HG02884 (cell line): ENCODE results near the gene SDK1.

ENCODE experiments used
- ATAC-seq: cut with Tn5 transposase; IDR thresholded peaks from one replicate; pipeline ENCODE4 v1.9.1; 2021; ENCODE audit warnings: mild to moderate bottlenecking, moderate library complexity; ENCODE audit not compliant: unreplicated experiment

Gene SDK1

DNA sequence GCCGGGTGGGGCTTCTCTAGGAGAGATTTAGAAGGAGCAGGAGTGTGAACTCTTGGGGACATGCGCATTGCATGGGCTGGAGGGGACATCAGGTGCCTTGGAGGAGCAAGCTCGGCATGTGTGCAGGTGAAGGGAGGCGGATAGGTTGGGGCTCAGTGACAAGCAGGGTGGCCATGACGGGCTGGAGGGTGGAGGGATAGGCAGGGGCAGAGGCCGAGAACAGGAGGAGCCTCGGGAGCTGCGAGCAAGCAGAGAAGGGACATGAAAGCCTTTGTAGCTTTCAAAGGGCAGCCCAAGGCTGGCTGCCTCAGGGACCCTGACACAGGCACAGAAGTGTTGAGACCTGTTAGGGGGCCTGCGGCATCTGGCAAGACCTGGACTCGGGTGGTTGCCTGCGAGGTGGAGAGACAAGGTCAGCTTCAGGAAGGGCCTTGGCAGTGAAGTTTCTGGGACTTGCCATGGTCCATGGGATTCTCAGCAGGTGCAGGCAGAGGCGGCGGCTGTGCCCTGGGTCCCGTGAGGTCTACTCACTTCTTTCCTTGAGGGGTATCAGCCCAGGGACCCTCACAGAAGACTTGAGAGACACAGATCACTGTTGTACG lies 664.8 kb downstream of the SDK1 start:
- ATAC-seq = no peak

GRCh38 chr7:3968234-3968633 lies 667.2 kb downstream of the SDK1 start:
- no peak for ATAC-seq

DNA sequence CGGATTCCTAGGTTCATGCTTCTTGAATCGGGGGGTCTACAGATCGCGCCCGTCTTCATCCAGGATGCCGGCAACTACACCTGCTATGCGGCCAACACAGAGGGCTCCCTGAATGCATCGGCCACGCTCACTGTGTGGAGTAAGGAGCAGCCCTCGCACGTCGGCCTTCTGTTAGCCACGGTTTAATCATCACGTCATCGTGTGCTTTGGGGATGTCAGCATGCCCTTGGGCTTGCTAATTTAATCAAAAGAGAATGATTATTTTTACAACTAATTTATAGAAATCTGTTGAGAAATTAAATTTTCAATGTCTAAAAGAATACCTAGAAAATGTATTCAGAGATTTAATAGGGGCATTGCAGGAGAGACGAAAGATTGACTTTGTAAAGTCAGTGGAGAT lies 668.2 kb downstream of the SDK1 start:
- no peak for ATAC-seq

GRCh38 chr7:3971323-3971722 lies 670.3 kb downstream of the SDK1 start:
- no peak for ATAC-seq

DNA sequence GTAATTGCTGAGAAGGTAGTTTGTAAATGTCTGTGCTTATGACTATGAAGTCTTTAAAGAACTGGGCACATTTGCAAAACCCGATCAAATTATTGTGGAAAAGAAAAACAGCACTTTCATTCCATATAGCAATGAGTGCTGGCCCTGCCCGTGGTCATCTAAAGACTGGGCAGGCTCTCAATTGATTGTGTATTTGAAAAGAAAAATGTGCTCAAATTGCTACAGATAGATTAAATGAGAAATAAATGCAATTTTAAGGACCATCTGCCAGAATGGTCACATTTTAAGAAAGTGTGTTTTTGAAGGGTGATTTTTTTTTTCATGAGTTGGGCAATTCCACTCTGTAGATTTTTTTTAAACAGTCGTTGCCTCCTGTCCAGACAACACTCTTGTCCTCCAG lies 672.2 kb downstream of the SDK1 start:
- ATAC-seq = no peak

DNA sequence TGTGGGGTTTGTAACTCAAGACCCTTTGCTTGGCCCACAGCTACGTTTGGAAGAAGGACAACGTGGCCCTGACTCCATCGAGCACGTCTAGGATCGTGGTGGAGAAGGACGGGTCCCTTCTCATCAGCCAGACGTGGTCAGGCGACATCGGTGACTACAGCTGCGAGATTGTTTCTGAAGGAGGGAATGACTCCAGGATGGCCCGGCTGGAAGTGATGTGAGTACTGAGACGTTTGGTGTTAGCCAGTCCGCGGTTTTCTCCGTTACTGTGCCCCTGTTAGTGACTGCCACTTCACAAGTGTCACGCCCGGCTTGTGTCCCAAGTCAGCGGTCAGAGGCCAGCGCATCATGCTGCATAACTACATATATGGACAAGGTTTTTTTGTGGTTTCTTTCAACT lies 673.3 kb downstream of the SDK1 start:
- ATAC-seq = no peak

DNA sequence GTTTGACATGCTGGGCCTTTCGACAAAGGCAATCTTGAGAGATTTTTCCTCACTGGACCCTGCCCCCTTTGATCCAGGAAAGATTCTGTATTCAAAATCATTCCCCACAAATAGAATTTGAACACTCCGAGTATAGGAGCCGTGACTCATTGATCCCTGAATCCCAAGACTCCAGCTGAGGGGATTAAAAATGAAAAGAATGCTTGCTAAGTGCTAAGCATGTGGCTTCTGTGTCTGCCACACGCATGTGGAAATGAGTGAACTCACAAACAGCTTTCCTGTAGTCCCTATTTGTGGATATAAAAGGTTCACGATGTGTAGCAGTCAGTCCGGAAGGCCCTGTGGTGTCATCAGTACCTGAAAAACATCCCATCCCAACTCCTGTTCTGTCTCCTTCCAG lies 674.3 kb downstream of the SDK1 start:
- no peak for ATAC-seq

- ATAC-seq = no peak
Measured at GRCh38 chr7:3977391-3977790, 676.3 kb downstream of the SDK1 start.

DNA sequence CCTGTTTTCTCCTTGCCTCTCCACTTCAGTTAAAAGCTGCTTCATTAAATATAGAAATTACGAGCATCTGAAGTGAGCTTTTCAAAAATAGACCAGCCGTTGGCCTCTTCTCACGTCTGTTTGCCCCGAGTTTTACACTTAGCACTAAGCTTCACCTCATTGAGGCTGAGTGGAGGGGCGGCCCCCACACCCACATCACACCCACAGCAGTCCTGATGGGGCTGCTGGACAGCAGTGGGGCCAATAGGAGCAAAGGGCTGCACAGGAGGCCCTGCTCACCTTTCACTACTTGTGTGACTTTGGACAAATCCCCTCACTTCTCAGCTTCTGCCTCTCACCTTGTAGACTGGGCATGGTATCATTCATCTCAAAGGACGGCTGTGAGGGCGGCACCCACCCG lies 677.8 kb downstream of the SDK1 start:
- ATAC-seq = no peak

- no peak for ATAC-seq
Measured at GRCh38 chr7:3979611-3980299, 678.7 kb downstream of the SDK1 start.

- no peak for ATAC-seq
Measured at GRCh38 chr7:3980300-3980643, 679.2 kb downstream of the SDK1 start.

DNA sequence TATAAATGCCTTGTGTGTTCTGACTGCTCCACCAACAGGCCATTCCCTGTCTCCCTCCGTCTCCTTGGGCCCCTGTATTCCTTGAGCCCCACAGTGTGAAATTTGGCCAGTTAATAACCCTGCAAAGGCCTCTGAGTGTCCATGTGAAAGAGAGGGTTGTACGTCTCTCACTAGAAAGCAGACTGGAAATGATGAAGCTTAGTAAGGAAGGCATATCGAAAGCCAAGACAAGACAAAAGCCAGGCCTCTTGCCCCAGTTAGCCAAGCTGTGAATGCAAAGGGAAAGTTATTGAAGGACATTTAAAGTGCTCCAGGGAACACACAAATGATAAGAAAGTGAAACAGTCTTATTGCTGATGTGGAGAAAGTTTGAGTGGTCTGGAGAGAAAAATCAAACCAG lies 680.2 kb downstream of the SDK1 start:
- no peak for ATAC-seq

- ATAC-seq = no peak
Measured at GRCh38 chr7:3984456-3984855, 683.4 kb downstream of the SDK1 start.

DNA sequence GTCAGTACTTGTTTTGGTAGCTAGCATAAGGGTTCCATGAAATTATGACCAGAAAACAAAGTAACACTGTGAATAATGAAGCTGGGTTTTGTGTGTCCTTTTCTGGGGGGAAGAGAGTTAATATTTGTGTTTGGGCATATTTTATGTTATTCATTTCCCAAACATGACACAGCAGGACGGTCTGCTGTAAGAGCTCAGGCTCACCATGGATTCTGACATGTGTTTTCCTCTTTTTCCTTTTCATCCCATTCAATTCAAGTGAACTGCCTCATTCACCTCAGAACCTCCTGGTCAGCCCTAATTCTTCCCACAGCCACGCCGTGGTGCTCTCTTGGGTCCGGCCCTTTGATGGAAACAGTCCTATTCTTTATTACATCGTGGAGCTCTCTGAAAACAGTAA lies 685.9 kb downstream of the SDK1 start:
- ATAC-seq = no peak

DNA sequence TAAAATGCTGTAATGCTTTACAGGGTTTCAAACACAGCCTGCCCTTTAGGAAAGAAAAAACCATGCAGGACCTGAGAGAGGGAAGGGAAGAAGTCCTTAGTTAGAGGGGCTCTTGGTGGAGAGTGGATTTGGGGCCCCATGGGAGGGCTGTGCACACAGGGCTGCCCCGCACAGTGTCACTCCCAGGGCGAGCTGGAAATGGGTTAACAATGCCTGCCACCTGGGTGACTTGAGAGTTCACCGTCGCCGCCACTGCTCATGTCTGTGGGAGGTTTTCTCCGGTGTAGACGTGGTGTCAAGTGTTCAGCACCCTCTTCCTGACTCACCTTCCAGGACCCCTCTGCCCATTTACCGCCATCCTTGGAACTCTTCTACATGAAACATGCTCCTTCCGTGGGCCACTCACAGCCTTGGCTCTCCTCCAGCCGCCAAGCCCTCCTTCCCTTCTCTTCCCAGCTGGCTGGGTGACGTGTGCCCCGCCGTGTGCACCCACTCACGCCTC lies 686.4 kb downstream of the SDK1 start:
- no peak for ATAC-seq

DNA sequence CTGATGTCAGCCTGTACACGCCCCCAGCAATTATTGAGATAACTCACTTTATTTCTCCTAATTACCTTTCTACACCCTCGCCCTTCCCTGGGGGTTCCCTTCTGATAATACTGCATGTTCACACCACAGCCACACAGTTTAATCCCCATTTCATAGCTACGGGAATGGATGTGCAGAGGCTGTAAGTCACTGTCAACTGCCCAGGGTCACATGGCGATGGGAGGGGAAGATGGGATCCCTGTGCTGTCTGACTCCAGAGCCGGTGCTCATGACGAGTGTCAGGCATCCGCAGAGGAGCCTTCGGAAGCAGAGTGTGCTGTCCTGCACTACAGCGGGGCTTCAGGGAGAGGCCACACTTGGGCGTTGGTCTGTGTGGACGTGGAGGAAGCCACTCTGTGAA lies 688.7 kb downstream of the SDK1 start:
- no peak for ATAC-seq

DNA sequence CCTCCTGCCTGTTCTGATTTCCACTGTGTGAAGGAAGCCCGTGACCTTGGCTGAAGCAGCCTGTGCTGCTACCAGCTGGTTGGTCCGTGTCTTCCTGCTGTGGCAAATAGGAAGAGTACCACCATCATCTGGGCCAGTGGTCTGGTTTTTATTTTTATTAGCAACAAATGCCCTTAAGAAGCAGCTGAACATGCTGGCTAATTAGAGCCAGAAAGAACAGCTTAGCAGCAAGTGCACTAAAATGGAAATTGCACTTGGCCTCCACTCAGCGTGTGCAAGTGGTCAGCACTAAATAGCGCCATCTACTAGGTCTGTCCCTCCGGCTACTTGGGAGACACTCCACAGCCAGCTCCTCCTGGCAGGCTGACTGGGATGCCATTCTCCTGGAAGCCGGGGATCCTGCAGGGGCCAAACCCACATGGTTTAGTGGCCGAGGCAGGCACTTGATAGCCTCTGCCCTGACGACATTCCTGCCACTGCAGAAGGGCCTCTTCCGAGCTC lies 690.7 kb downstream of the SDK1 start:
- ATAC-seq = no peak

DNA sequence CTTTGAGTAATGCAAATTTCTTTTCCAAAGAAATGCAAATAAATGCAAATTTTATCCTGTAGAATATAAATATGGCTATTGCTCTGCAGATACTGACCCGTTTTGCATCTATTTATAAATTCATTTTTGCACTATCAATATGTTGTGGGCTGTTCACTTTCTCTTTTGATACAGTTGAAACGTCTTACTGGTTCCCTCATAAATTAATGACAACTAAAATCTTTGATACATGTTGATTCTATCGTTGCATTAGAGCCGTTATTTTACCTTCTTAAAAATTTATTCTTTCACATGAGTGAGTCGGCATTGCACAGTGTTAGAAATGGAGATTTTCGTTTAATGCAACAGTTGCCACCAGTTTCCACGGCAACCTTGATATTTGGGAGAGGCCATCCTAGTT lies 691.8 kb downstream of the SDK1 start:
- ATAC-seq = no peak

DNA sequence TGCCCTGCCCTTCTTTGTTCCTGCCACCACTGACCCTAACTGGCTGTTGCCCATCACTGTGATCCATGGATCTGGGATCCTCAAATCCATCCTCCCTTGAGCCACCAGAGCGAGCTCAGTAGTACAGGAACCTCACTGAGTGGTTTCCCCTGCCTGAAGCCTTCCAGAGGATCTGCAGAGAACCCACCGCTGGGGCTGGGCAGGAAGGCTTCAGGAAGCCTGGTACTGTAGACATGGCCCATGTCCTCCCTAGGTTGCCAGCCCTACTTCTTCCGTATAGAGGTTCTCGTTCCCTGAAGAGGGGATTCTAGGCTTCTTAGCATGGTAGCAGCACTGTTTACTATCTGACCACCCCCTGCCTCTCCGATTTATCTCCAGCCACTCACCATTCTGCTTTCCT lies 693.7 kb downstream of the SDK1 start:
- no peak for ATAC-seq

DNA sequence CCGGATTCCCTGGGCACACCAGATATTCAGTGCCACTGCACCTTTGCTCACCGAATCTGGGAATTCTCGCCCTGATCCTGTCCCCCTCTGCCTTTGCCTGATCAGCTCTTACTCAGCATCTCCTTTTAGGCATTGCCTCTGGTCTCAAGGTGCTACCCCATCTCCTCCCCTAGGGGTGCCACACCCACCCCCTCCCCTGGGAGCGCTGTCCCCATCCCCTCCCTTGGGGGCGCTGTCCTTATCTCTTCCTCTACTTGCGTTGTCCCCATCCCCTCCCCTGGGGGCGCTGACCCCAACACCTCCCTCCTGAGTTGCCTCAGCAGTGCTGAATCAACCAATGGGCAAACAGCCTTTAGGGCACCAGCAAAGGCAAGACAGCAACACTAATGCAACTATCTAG lies 694.1 kb downstream of the SDK1 start:
- no peak for ATAC-seq

GRCh38 chr7:3998060-3998459 lies 697.0 kb downstream of the SDK1 start:
- ATAC-seq = no peak

- no peak for ATAC-seq
Measured at GRCh38 chr7:4000139-4000538, 699.1 kb downstream of the SDK1 start.

- no peak for ATAC-seq
Measured at GRCh38 chr7:4000934-4001333, 699.9 kb downstream of the SDK1 start.
